HG03280 (cell line): ENCODE data around the gene TRIM32.
"Not testable (repeated sequence)": the region's sequence is repeated elsewhere in the genome, so short reads cannot be mapped to it uniquely, and the experiment has no call there.

Experiments used
- ATAC-seq: cut with Tn5 transposase; IDR thresholded peaks from one replicate; pipeline ENCODE4 v1.9.1; 2021; ENCODE audit warnings: mild to moderate bottlenecking, moderate library complexity; ENCODE audit not compliant: unreplicated experiment

Gene TRIM32

GRCh38 chr9:116674210-116674980 lies 12.7 kb upstream of the TRIM32 start:
- ATAC-seq = no peak

DNA sequence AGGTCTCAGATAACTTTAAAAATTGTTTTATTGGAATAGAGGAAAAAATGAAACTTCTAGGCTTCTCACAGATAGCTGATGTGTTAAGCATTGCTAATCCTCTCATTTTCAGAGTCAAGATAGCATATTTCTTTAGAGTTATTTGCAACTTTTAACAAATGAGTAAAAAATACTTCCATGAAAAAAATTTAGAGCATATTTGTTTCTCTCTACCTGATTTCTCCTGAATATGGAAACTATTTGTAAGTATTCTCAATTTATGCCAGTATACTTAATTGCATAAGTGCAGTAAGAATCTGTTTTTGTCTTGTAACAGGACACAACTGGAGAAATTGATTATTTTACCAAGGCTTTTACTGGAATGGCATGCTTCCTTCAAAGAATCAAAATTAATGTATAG lies 3.6 kb upstream of the TRIM32 start:
- no peak for ATAC-seq

GRCh38 chr9:116685166-116685565 lies 1.9 kb upstream of the TRIM32 start:
- ATAC-seq = no peak

DNA sequence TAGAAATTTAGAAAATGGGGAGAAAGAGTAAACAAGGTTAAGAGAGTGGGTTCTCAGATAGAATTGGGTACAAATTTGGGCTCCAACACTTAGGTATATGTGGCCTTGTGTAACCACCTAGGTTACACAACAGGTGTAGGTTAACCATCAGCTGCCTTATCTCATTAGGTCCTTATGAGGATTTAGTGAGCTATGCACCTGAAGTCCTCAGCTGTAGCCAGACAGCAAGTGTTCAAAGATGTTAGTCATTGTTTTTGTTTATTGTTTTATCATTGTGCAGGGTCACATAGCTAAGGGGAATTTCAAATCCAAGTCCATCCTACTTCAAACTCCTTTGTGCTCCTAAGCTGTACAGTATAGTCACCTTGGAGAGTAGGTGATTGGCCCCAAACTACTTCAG lies 970 bp upstream of the TRIM32 start:
- ATAC-seq = no peak

- ATAC-seq = peak; percentile 26
Measured at GRCh38 chr9:116686693-116687073, 422 bp upstream of the TRIM32 start.

- ATAC-seq = no peak
Measured at GRCh38 chr9:116687754-116688135, 640 bp downstream of the TRIM32 start.

DNA sequence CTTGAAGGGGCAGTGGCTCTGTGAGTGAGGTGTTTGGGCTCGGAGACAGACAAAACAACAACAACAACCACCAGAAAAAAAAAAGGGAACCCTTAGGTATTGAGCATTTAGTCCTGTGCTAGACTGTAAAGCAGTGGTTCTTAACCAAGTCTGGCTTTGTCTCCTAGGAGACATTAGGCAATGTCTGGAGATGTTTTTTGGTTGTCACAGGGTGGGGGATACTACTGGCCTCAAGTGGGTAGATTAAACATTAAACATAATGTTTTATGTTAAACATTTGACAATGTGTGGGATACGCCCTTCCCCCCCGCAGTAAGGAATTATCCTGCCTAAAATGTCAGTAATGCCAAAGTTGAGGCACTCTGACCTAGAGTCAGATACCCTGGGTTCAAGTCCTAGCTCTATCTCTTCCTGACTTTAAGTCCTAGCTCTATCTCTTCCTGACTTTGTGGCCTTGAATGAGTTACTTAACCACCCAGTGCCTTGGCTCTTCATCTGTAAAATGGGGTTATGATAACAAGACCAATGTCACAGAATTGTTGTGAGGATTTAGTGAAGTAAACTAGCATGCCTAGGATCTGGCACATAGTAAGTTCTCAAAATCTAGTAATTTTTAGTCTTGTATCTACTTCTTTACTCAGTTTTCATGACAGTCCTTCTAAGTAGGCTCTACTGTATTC lies 1.8 kb downstream of the TRIM32 start:
- no peak for ATAC-seq

GRCh38 chr9:116689486-116690032 lies 2.5 kb downstream of the TRIM32 start:
- no peak for ATAC-seq

DNA sequence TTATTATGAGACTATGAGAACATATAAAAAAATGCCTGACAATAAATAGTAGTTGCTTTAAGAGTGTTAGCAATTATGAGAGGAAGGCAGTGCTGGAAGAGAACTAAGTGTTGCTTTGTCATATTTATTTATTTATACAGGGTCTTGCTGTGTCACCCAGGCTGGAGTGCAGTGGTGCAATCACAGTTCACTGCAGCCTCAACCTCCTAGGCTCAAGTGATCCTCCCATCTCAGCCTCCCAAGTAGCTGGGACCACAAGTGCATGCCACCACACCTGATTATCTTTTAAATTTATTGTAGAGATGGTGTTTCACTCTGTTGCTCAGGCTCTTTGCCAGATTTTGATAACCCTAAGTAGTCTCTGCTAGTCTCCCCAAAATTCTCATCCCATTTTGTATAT lies 3.7 kb downstream of the TRIM32 start:
- ATAC-seq = not testable (repeated sequence)

DNA sequence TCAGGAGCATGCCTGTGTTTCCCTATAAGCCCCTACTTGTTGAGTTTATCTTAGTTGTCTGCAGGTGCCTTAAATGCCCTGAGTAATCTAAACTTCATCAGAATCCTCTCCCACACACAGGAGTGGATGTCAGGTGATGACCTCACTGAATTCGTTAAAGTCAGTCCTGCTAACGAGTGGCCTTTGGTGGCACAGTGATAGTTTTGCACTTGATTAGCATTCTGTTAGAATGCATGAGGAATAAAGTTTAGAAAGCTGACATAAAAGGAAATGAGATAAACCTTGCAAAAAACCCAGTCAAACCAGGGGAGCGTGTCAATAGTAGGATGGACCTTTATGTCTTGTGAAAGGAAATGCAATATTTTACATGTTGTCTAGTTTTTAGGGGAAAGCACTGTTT lies 4.5 kb downstream of the TRIM32 start:
- ATAC-seq = no peak

DNA sequence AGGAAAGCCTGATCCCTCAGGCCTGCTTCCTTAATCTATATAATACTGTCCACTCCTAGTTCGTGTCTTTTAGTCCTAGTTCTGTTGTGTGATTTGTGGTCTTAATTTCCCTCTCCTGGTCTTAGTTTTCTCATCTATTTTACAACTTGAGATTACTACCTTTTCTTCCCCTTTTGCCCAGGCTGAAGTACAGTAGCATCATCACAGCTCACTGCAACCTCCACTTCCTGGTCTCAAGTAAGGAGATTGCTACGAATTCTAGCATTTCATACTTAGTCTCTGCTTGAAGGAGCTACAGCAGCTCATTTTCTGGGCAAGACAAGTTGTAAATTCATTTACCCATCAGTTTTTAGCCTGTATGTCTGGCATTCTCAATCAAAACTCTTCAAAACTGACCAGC lies 5.5 kb downstream of the TRIM32 start:
- no peak for ATAC-seq

DNA sequence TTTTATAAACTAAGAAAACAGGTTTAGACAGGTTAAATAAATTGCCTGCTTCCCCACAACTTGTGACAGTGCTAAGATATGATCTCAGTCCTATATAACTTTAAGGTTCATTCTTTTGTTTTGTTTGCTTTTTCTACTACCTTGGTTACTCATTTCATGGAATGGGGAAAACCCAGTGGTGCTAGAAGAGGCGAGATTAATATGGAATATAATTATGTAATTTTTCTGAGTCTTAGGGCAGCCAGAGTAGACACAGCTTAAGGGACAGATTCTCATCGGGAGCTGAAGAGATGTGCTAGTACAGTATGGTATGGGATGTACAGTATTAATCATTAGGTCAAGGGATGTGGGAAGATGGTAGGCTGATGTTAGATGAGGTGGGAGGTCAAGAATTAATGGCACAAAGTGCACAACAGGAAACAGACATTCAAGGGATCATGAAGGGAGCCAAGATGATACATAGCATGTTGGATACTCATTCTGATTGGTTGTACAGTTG lies 6.2 kb downstream of the TRIM32 start:
- ATAC-seq = no peak

DNA sequence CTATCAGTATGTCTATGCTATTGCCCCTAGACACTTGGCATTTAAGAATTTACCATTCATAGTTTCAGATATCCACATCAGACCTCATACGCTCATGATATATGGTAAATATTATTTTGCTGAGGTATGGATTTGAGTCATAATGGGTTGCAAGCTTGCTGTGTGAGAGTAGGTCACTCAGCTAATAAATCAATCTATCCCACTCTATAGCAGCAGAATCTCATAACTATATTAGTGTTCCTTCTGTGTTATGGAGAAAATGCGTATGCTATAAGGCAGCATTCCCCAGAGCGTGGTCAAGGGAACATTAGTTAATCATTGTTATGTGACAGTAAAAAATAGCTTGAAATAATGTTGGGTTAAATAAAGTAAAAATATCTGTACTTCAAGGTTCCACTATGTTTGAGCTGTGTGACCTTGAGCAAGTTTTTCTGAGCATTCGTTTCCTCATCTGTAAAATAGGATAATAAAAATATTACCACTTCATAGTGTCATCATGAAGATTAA lies 7.7 kb downstream of the TRIM32 start:
- no peak for ATAC-seq

DNA sequence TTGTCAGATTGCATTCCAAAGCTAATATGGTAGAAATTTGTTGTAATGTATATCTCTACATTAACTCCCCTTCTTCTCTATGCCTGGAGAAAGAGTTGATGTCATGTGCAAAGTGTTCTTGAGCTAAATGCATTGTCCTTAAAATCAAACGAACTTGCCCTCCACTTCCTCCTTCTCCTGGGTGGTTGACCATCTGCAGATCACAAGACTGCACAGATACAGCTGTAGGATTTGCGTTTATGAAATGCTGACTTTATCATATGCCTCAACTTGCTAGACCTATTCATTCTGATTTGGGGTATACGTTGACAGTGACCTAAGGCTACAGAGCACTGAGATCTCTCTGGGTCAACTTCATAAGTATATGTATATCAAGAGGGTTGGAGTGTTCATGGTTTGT lies 8.3 kb downstream of the TRIM32 start:
- no peak for ATAC-seq

GRCh38 chr9:116697362-116697761 lies 10.3 kb downstream of the TRIM32 start:
- no peak for ATAC-seq

- ATAC-seq = no peak
Measured at GRCh38 chr9:116697887-116698286, 10.8 kb downstream of the TRIM32 start.

- ATAC-seq = no peak
Measured at GRCh38 chr9:116700279-116700678, 13.2 kb downstream of the TRIM32 start.

DNA sequence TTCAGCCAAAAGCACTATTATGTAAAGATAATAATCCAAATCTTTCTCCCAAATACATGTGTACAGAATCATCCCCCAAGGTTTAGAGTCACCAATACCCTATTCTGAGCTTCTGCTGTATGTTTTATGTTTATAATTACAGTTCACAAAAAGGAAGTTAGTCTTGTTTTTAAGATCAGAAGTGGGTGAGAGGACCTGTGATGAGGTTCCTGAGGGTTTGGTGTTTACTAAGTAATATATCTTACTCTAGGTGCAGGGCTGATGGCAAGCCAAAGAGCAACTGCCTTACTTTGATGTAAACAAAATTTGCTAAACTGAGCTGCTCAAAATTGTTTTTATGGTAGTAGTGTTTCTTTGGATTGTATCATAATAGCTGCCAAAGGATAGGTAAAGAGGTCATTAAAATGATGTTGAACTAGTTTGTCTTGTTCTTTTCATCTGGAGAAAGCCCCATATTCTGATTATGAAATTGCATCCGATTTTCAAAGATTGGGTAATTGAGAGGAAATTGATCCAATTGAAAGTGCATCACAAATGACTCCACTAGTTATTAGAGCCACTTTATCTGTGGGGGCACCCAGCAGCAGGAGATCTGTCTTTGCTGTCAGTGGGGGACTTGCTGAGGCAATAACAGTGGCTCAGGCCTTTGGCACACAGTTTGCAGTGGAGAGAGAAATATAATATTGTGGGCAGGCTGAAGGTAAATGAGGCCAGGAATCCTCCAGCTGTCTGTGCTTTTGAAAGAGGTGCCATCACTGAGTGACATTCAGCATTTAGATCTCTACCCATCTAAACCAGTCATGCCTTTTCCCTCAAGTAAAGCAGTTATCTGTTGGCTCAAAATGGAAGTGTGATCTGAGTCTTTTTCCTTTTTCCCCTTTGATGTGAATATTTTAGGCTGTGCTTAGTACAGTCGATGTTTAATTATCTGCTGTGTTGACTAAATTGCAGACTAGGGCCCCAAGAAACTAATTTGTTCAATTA lies 14.1 kb downstream of the TRIM32 start:
- no peak for ATAC-seq

GRCh38 chr9:116701940-116702642 lies 15.0 kb downstream of the TRIM32 start:
- no peak for ATAC-seq

- ATAC-seq = no peak
Measured at GRCh38 chr9:116703634-116704033, 16.5 kb downstream of the TRIM32 start.
